Measurements from ENCODE around the gene EPHA7.

EPHA7 gene

DNA sequence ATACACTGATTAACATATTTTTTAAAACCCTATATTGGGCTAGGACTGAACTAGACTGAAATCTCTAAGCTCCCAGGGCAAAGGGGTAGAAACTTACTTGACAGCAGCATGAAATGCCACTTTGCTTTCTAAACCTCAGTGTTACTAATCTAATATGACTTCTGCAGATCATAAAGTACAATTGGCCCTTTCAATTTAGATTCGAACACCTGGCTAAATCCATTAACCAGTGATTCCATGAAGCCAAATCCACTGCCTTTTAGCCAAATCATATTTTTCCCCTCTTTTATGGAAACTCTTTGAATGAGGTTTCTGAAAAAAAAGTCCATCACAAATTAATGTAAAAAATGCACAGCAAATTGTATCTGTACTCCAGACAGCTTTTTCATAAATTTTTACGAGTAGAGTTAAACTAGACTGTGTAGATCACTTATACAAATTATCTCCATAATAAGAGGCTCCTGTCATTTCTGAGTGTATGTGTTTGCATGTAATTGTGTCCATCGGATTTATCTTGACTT is 25.7 kb downstream of the EPHA7 start:
- no peak for DNase-seq (ENCODE audit: low read depth, low spot score)

DNA sequence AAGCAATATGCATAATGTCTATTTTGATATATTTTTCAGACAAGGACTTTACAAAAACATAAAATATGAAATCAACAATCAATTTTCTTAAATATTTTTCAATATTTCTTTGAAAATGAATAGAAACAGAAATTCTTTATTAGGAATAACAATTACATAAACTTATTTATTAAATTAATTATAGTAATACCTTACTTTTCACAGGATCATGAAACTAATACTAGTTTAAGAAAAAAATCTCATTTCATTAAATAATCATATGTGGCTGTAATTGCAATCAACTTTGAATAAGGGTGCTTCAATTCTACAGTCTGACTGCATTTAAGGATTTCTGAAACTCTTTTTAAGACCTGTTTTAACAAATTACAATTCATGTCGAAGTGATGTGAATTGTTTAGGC is 26.6 kb downstream of the EPHA7 start:
- DNase-seq (ENCODE audit: low read depth, low spot score): no peak

DNA sequence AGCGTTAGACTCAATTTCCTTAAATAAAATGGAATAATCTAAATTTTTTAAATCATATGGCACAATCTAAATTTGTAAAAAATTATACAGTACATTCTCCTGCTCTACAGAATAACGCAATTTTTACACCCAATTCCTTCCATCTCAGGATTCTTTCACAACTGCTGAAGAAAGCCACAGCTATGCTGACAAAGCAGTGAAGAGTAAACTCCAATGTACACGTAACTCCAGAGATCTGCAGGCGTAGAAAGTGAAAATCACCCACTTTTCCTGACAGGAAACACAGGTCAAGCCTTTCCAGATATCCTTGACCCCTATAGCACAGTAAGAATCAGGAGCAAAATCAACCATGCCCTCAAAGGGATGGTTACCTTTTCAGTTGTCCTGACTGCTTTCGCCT is 27.4 kb downstream of the EPHA7 start:
- DNase-seq (ENCODE audit: low read depth, low spot score): no peak

DNA sequence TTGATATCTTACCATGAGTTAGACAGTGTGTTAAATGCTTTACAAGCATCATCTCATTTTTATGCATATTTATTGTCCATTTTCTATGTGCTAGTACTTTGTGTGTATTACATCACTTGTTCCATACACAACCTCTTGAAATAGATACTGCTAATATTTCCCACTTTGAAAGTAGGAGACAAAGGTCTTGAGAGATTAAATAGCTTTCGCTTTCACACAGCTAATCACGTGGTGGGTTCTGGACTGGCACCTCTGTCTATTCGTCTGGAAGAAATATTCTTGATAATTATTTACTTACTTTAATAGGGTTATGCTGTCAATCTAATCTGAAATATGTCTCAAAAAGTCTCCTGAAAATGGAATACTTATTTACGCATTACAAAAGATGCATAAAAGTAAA is 30.2 kb downstream of the EPHA7 start:
- DNase-seq (ENCODE audit: low read depth, low spot score): no peak

DNA sequence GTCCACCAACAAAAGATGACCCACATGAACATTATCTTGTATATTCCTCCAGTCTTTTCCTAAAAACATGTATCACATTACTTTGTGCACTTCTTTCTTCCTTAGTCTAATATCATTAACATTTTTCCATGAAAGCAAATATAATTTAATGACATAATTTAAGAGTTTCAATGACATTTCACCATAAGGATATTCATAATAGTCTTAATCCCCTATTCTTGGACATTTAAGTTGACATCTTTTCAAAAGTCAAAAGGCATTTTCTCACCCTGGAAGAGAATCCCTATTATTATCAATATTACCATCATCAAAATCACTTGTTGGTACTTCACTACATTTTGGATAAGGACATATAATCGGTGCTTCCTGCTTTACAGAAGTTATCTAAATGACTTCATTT is 31.3 kb downstream of the EPHA7 start:
- no peak for DNase-seq (ENCODE audit: low read depth, low spot score)

DNA sequence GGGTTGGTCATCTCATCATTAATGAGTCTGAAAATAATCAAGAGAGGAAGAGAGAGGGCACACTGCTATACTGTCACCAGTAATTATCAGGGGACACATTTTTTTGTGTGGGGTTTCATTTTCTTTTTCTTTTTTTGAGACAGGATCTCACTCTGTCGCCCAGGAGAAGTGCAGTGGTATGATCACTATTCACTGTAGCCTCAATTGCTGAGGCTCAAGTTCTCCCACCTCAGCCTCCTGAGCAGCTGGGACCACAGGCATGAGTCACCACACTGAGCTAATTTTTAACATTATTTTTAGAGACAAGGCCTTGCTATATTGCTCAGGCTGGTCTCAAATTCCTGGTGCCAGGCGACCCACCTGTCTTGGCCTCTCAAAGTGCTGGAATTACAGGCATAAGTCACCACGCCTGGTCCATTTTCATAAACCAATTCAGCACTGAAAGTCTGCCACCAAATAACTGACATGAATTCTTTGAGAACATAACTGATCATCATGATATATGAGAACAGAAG is 43.3 kb downstream of the EPHA7 start:
- no peak for DNase-seq (ENCODE audit: low read depth, low spot score)

DNA sequence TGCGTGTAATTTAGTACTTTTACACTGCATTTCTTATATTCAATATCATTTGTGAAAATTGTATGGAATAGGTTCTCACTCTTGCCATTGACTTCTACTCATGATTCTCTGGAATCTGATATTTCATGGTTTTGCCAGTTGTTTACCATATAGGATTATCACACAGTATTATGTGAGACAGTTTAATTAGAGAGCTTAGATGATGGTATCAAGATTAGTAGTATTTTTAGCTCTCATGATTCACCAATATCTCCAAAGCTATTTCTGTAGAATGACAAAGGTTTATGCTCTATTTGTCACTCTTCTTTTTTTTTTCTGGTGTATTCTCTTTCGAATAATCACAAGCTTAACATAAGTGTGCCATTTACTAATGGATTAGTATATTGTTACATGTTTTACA is 45.9 kb downstream of the EPHA7 start:
- no peak for DNase-seq (ENCODE audit: low read depth, low spot score)

DNA sequence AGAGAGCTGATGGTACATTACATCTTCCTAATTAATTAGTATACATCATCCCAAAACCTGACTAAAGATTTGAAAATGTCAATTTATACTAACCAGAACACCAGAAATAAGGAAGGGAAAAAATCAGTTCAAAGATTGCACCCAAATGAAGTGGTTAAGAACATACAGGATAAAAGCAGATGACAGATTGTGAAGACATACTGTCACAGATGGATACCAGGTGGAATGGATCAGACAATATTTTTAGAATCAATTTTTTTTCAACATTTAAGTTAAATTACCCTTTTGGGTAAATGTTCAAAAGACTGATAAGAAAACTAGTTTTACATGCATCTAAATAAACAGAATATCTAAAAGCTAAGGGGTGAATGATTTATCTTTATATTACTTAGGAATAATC is 47.6 kb downstream of the EPHA7 start:
- no peak for DNase-seq (ENCODE audit: low read depth, low spot score)

DNA sequence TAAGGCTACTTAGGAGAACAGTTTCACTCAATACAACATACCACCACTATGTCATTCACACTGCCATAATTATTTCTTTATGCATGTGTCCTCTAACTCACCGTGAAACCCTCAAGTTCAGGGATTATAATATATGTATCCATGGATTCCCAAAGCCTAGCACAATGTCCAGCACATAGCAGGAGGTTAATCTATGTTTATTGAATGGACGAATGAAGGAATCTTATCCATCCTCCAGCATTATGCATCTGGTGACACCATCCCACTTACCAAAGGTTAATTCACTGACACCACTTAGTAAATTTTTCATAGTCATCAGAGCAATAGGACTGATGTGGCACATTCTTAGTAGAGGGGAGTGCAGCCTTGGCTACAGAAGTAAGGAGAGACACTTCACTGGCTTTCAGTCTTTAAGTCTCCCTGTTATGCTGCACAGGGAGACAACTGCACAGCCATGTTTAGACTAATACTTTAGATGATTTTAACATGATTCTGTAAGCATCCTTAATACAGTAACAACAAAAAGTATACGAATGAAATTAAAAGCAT is 49.7 kb downstream of the EPHA7 start:
- DNase-seq (ENCODE audit: low read depth, low spot score): no peak

DNA sequence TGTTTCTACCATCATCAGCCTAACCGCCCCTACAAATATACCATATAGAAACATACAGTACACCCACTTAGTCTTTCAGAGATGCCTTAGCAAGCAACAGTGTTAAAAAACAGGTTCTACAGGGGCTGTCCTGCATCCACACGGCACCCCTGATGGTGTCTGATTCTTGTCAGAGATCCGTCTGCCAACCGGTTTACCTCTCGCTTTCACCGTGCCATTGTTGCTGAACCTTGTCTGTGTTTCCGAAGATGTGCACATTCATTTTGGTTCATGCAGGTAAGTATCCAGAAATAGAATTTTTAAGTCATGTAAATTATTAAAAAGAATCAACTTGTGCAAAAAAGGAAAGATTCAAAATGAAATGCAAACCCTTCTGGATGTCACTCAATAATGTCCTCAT is 52.9 kb downstream of the EPHA7 start:
- DNase-seq (ENCODE audit: low read depth, low spot score): no peak

DNA sequence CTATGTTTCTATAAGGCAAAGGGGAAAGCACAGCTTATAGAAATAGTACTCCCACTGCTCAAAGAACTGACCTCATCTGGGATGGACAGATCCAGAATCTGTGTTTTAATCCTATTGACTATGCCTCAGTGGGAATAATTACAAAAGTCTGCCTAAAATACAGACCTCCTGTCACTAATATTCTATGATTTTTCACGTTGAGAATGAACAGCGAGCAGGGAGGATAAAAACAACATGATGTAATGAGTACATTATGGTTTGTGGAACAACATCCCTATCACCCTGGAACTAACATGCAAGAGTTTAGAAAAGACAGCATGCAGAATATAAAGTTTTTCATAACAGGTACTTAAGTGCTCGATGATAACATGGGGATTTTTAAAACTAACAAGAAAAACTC is 53.9 kb downstream of the EPHA7 start:
- DNase-seq (ENCODE audit: low read depth, low spot score): no peak

DNA sequence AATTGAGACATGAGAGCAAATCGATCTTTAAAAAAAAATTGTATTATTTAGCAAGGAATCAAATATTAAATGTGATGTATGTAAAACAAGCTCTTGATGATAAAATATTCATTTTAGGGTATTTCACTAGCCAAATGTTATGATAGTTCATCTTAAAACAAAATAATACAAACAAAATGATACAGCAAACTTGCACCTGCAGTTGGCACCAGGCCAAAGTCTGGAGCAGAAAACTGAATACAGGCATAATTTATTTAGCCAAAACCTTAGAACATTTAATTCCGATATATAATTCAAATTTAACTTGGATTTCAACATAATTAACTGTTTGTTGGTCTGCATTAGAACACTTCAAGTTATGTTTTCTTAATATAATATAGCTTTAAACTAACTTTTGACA is 60.9 kb downstream of the EPHA7 start:
- DNase-seq (ENCODE audit: low read depth, low spot score): no peak

DNA sequence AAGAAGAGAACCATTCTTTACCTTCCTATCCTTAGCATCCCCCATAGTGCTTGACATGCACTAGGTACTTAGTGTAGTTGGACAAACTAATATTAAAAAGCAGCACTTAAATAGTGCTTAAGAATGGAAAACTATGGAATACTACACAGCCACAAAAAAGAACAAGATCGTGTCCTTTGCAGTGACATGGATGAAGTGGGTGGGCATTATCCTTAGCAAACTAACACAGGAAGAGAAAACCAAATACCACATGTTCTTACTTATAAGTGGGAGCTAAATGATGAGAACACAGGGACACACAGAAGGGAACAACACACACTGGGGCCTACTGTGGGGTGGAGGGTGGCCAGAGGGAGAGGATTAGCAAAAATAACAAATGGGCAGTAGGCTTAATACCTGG is 66.8 kb downstream of the EPHA7 start:
- DNase-seq (ENCODE audit: low read depth, low spot score): no peak

DNA sequence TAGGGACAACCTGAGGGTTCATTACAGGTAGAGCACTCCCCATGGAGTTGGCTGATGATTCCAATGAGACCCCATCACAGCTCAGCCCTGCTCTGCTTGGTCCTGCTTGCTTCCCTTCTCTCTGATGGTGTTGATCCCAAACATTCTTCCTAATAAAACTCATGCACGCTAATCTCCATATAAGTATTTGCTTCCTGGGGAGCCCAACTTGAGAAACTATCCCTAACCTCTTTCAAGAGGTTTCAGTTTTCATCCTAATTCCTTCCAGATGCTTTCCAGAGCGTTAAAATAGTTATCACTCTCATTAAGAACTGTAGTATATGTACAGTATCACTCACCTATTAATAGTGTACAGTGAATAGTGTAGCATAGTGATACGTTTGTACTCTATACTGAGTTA is 68.1 kb downstream of the EPHA7 start:
- DNase-seq (ENCODE audit: low read depth, low spot score): no peak

DNA sequence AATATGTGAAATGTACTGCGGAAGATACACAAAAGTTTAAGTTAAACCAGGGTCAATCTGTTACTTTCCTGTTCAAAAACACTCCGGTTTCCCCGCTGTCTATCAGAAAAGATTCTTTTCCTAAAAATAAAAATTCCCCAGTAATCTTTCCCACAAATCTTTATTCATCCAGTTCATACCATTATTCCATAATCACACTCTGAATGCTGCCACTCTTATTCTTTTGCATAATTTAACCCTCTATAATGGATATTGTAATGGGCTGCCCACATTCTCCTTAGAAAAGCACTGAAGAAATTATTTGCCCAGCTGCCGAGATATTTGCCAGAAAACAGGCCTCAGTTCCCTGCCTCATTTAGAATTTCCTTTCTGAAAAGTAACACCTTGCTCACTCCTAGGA is 68.6 kb downstream of the EPHA7 start:
- DNase-seq (ENCODE audit: low read depth, low spot score): no peak

DNA sequence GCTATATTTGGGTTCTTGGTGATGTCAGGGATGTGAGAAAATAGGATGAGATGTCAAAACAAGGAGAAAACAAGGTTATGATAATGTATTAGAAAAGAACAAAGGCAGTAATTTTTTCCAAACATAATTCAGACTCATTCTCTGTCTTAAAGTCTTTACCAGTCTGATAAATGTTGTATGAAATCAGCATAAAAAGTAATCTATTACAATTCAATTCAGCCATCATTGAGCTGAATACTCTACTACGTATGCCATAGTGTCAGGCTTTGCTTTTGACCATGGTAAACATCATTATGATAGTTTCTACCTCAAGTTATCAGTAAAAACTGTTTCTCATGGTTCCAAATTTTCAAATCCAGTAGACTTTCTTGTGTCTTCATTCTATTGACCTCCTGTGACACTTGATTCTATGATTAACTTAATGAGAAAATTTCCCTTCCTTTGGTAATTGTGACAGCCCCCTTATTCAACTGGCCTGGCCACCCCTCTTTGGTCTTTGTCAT is 75.0 kb downstream of the EPHA7 start:
- DNase-seq (ENCODE audit: low read depth, low spot score): no peak

DNA sequence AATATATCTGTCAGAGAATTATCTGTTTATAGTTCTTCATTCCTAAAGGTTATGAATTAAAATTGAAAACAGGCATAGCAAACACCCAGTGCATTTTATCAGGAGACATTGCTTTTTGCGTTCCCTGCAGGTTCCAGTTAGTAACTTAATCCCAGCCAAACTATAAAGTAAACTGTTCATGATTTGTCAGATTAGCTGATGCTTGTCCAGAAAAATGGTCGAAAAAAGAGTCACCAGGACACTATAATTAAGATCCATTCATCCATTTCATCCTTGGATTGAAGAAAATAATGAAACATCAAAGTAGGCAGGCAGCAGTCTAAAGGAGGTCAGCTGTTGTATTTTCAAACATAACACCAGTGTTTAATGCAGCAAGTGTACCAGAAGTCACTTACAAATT is 75.9 kb downstream of the EPHA7 start:
- no peak for DNase-seq (ENCODE audit: low read depth, low spot score)

DNA sequence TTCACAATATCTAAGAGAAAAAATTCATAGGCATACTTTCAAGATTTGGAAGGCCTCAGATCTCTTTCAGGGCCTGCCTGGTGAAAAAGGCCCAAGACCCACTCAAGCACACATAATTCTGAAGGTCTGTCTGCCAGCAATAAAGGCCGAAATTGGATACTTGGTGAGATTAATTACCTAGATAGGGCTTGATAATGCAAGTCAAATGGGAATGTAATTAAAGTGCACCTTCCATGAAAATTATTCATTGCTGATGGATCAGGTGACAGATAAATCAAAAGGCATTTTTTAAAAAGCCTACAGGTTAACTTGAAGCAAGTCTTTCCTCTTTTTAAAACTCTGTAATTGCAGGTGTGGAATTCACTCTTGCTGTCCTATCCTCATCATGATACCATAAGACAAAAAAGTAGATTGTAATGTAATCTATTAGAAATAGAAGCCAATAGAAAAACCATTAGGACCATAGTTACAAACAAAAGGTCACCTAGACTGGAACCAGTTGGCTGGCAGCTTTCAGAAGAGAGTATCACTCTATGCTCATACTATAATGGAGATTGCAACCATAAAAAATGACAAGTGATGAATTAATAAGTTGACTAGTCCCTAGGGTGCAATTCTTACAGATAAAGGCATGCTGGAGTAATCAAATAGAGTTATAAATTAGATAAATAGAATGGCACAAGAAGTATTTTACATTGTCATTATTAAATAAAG is 77.3 kb downstream of the EPHA7 start:
- no peak for DNase-seq (ENCODE audit: low read depth, low spot score)

DNA sequence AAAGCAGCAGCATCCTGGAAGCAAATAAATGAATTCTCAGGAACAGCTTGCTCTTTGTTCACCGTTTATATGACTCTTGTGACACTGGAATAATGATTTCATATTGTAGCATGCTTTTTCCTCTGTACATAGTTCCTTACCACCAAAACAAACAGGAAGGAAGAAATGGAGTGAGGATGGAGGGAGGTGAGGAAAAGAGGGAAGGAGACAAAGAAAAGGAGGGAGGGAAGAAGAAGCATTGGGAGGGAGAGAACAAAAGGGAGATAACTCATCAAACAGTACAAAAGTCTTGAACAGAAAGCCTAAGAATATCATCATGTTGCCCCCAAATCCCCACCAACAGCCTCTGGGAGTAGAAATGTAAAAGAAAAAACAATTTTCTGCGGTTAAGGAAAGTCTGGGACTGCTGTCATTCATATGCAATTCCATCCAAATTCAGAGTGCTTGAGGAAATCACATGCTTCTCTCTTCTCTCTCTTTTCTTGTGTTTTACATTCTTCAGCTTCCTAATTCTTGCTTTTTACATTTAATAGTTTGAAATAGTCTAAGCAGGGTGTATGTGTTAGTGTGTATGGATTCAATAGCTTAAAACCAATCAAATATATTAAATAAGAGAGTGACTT is 81.5 kb downstream of the EPHA7 start:
- DNase-seq (ENCODE audit: low read depth, low spot score): no peak

DNA sequence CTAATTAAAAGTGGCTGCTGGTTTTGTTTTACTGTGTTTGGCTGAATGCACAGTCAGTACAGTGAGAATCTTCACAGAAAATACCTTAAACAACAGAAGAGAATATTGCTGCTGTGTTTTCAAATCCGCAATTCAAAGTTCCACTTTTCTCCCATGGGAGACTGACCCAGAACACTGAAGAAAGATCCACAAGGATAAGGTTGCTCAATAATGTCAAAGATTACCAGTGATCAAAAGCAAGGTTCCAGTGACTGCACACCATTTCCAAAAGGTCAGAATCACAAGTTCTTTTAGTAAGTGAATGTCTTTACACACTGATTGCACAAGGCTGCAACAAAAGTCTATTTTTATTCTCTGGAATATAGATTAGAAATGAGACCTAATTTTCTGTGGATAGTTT is 82.3 kb downstream of the EPHA7 start:
- DNase-seq (ENCODE audit: low read depth, low spot score): no peak

DNA sequence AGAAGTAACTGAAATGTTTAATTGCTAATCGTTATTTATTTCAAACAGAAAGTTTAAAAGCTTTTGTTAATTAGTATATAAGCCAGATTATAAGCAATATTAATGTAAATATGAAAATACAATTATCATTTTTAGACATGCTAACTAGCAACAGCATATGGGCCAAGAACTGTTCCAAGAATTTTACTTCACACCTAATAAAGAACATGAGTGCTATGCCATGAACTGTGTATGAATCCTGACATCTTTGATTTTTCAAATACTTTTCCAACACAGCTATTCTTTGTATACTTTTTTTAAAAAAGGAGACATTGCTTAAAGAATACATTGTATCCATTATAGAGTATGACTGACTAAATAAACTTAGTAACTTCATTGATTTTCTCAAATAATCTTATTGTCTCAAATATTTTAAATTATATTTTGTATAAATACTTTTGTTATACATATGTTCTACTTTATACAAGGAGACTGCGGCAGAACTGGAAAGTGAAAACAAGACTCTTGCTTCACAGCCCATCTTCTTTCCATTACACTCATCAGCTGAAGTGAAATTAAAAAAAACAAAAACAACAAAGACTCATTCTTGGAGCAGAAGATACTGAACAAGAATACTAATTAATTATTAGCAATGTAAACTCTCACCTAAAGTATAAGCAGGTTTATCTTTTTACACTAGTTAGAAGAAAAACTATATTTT is 89.9 kb downstream of the EPHA7 start:
- no peak for DNase-seq (ENCODE audit: low read depth, low spot score)

DNA sequence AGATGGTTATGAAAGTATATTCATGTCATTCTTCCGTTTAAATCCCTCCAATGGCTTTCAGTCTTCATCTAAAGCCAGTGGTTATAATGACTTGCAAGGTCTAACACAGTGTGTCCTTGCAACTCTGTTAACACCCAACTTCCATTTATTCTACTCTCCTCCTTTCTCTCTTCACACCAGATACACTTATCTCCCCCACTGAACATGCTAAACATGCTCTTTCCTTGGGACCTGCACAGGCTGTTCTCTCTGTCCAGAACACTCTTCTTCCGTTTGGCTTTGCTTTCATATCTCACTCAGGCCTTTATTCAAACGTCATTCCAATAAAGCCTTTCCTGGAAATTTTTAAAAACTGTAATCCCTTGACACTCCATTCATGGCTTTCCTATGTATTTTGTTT is 91.5 kb downstream of the EPHA7 start:
- no peak for DNase-seq (ENCODE audit: low read depth, low spot score)

All from smooth muscle cell of the brain vasculature (primary cell).